Fibroblast of mammary gland (primary cell): ENCODE measurements around the gene TPM4.

Experiments
- DNase-seq: peaks from one replicate; pipeline ENCODE4 v3.0.0-alpha.2; 2010; ENCODE audit warnings: low read depth
- H3K4me3 ChIP-seq: 2 replicates; pipeline ENCODE4 v1.5.1; 2011; ENCODE audit warnings: low read depth, mild to moderate bottlenecking, low read length, moderate library complexity; ENCODE audit not compliant: control insufficient read depth
- CTCF ChIP-seq: conservative IDR thresholded peaks from 2 replicates; pipeline ENCODE4 v1.5.1; 2011; ENCODE audit warnings: low read depth, low read length, inconsistent platforms; ENCODE audit not compliant: control insufficient read depth, insufficient read depth

Gene TPM4

GRCh38 chr19:16143399-16144215, 67.3 kb downstream of the TPM4 start, which contains the start of gene HSH2D:
HSH2D (plus strand) TSS chr19:16143685; CDS start chr19:16148751, 5,066 bp downstream.
- no peak for TF ChIP-seq CTCF
- no peak within 1 kb of the TSS for H3K4me3 ChIP-seq
- no peak for DNase-seq

DNA sequence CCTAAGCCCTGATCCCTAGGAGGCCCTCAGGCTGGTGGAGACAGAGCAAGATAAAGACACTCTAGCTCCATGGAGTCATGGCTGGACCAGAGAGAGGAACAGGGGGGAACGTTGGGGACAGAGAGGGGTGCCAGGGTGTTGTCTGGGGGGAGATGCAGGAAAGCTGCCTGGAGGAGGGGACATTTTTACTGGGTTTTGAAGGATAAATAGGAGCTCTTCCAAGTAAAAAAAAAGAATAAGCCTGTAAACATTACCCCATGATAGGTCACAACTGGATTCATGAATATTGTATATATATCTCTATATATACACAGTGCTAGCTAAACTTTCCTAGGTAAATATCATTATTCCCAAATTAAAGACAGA, 67.9 kb downstream of the TPM4 start:
- no peak overlapping the region for H3K4me3 ChIP-seq

DNA sequence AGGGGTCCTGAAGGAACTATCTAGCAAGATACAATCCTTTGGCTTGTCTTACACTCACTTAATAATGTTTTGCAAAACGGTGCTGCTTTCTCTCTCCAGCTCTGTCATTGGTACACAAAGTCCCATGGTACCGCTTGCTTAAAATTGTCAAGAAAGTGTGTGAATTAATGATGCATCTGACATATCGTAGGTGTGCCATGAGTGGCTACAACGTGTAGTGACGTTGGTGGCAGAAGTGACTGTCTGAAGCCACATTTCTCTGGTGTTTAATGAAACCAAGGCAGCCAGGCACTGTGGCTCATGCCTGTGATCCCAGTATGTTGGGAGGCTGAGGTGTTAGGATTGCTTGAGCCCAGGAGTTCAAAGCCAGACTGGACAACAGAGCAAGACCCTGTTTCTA, 69.8 kb downstream of the TPM4 start:
- no peak for TF ChIP-seq CTCF
- H3K4me3 ChIP-seq, result no peak overlapping the region
- DNase-seq, result no peak

More for the DNA sequence above, 67.9 kb downstream of the TPM4 start:
- no peak for DNase-seq
- TF ChIP-seq CTCF, result no peak

DNA sequence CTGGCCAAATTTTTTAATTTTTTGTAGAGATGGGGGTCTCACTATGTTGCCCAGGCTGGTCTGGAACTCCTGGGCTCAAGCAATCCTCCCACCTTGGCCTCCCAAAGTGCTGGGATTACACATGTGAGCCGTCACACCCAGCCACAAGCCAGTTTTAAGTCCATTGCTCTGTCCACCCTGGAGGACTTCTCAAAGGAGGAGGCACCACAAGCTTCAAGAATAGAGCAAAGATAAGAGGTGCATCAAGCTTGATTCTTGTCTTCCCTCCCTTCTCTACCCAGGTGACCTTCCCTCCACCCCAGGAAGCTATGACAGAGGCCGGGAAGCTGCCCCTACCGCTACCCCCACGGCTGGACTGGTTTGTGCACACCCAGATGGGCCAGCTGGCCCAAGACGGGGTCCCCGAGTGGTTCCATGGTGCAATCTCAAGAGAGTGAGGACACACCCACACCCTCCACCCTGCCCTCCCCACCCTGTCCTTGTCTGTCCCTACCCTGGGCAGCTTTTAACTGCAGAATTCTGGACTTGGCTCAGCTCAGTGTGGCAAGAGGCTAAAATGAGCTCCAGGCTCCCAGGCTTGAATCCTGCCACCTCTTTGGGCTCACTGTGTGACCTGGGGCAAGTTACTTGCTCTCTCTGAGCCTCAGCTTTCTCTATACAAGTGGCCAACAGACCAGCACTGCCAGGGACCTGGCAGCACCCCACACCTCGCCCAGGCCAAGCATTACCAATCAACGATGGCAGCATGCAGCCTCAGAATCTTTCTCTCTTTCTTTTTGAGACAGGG, 72.3 kb downstream of the TPM4 start:
- TF ChIP-seq CTCF, result no peak
- no peak for DNase-seq
- no peak overlapping the region for H3K4me3 ChIP-seq
